ENCODE data around the gene DCUN1D2.
"Not testable (repeated sequence)": the region's sequence is repeated elsewhere in the genome, so short reads cannot be mapped to it uniquely, and the experiment has no call there.

The DCUN1D2 gene

GRCh38 chr13:113445791-113446487 lies 44.6 kb downstream of the DCUN1D2 start:
- no peak for DNase-seq (ENCODE audit: low read depth)

- DNase-seq (ENCODE audit: low read depth) = no peak
These were observed 46.5 kb downstream of the DCUN1D2 start for GRCh38 chr13:113443991-113444390.

- no peak for DNase-seq (ENCODE audit: low read depth)
These were observed 47.5 kb downstream of the DCUN1D2 start for GRCh38 chr13:113442985-113443362.

GRCh38 chr13:113442354-113442984 lies 48.0 kb downstream of the DCUN1D2 start:
- no peak for DNase-seq (ENCODE audit: low read depth)

- DNase-seq (ENCODE audit: low read depth) = no peak
These were observed 48.9 kb downstream of the DCUN1D2 start for GRCh38 chr13:113441661-113442060.

- DNase-seq (ENCODE audit: low read depth) = no peak
These were observed 53.0 kb downstream of the DCUN1D2 start for GRCh38 chr13:113437408-113438010.

GRCh38 chr13:113436866-113437265 lies 53.6 kb downstream of the DCUN1D2 start:
- DNase-seq (ENCODE audit: low read depth) = not testable (repeated sequence)

GRCh38 chr13:113435907-113436306 lies 54.6 kb downstream of the DCUN1D2 start:
- not testable (repeated sequence) for DNase-seq (ENCODE audit: low read depth)

- DNase-seq (ENCODE audit: low read depth) = no peak
These were observed 57.1 kb downstream of the DCUN1D2 start for GRCh38 chr13:113433391-113433916.

GRCh38 chr13:113432506-113433270 lies 57.8 kb downstream of the DCUN1D2 start:
- no peak for DNase-seq (ENCODE audit: low read depth)

- no peak for DNase-seq (ENCODE audit: low read depth)
These were observed 59.3 kb downstream of the DCUN1D2 start for GRCh38 chr13:113431171-113431570.

- no peak for DNase-seq (ENCODE audit: low read depth)
These were observed 60.0 kb downstream of the DCUN1D2 start for GRCh38 chr13:113430378-113431110.

GRCh38 chr13:113429608-113429985 lies 60.9 kb downstream of the DCUN1D2 start:
- DNase-seq (ENCODE audit: low read depth) = no peak

- DNase-seq (ENCODE audit: low read depth) = no peak
These were observed 61.5 kb downstream of the DCUN1D2 start for GRCh38 chr13:113428871-113429607.

GRCh38 chr13:113428469-113428865 lies 62.0 kb downstream of the DCUN1D2 start:
- no peak for DNase-seq (ENCODE audit: low read depth)

- DNase-seq (ENCODE audit: low read depth) = no peak
These were observed 62.7 kb downstream of the DCUN1D2 start for GRCh38 chr13:113427562-113428468.

GRCh38 chr13:113426591-113426986 lies 63.9 kb downstream of the DCUN1D2 start:
- DNase-seq (ENCODE audit: low read depth) = no peak

- no peak for DNase-seq (ENCODE audit: low read depth)
These were observed 64.4 kb downstream of the DCUN1D2 start for GRCh38 chr13:113425941-113426590.

- DNase-seq (ENCODE audit: low read depth) = no peak
These were observed 66.9 kb downstream of the DCUN1D2 start for GRCh38 chr13:113423520-113424163.

Data from stimulated activated CD8-positive, alpha-beta memory T cell treated with anti-CD3 and anti-CD28 coated beads, Interleukin-4, amount 100 ng/mL, for 24 hours (primary cell).